ENCODE measurements around the gene ARHGAP5. TPM values are rescaled to one million over a fixed set of nuclear protein-coding genes. Genes with fewer than 3 reads are reported as not detected.
A peak's percentile ranks its signal among the peaks of the same experiment; 100 is the strongest.

The ARHGAP5 gene
- total RNA-seq, 6 experiments from 2014 or later, result 75.4 to 101 (median 82.2) TPM

DNA sequence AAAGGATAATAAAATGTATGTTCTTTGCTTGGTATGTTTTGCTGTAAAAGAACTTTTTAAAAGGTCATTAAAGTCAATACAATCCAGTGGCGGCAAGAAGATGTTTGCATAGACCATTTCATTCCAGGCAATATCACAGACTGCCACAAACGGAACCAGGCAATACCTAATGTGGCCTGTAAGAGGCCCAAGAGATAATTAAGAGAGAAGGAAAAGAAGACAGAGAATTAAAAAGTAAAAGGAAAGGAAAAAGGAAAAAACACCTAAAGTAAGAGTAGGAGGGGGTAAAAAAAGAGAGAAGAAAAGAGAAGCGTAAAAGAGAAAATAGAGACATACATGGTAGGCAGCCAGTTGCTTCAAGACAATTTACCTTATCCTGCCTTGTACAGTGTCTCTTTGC, 6.8 kb upstream of the ARHGAP5 start:
- TF ChIP-seq, protein P1, sequence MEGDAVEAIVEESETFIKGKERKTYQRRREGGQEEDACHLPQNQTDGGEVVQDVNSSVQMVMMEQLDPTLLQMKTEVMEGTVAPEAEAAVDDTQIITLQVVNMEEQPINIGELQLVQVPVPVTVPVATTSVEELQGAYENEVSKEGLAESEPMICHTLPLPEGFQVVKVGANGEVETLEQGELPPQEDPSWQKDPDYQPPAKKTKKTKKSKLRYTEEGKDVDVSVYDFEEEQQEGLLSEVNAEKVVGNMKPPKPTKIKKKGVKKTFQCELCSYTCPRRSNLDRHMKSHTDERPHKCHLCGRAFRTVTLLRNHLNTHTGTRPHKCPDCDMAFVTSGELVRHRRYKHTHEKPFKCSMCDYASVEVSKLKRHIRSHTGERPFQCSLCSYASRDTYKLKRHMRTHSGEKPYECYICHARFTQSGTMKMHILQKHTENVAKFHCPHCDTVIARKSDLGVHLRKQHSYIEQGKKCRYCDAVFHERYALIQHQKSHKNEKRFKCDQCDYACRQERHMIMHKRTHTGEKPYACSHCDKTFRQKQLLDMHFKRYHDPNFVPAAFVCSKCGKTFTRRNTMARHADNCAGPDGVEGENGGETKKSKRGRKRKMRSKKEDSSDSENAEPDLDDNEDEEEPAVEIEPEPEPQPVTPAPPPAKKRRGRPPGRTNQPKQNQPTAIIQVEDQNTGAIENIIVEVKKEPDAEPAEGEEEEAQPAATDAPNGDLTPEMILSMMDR (IDR thresholded peaks at IDR 0.05), result peak; percentile 30; the same call in 1 of the 2 replicates
- no peak overlapping the region for H3K4me3 Mint-ChIP-seq

DNA sequence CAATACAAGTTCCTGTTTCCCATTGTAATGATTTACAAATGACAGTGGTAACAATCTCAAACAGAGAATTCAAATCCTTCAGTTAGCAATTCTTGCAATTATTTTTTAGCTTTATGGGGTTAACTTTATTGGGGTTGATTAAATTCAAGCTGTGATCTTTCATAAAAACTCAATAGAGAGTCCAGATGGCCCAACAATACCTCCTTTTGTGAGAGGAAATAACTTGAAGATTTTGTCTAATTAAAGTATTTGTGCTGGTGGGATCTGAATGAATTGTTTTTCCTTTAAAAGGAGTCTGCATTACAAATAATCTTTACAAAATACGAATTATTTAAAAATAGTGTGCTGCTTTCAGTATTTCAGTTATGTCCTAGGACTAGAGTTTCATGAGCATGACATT, 4.4 kb upstream of the ARHGAP5 start:
- no peaks in the 10 kb centered on the region; the same call in 1 of the 2 replicates for H3K36me3 Mint-ChIP-seq (ENCODE audit: low read depth)

More for the DNA sequence above, 6.8 kb upstream of the ARHGAP5 start:
- peaks cover 19% of the 10 kb centered on the region for H3K4me1 Mint-ChIP-seq (ENCODE audit: low read depth)
- no peak for DNase-seq
- no peaks in the 10 kb centered on the region for H3K36me3 Mint-ChIP-seq (ENCODE audit: low read depth)
- no peaks in the 10 kb centered on the region for H3K9me3 Mint-ChIP-seq
- H3K27ac Mint-ChIP-seq, result no peak overlapping the region
- H3K27me3 Mint-ChIP-seq (ENCODE audit: insufficient read depth), result peaks cover 2% of the 10 kb centered on the region

DNA sequence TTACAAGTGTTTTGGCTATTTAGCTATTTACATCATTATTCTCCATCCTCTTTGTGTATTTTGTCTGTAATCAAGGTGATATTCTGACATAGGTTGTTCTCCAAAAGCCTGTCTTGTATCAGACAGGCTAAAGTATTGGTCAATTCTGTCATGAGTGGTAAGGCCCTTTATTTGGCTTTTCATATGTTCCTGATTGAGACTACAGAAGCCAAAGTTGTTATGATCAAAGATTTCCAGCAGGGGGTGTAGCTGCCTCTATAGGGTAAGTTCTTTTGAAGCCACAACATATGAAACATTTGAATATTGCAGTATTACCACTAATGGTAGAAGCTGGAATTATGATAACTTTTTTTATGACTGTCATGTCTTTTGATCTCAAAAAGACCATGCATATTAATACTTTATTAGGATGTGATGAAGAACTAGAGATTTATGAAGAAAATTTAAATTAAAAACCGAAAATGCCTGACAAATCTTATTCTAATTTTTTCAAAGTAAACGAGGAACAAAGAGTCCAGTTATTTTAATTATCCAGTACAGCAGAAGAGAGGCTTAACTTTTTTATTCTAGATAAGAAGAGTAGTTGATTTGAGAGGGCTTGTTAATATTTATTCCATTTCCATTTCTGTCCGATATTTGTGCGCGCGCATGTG, 3.4 kb upstream of the ARHGAP5 start:
- peaks cover 8% of the 10 kb centered on the region for H3K36me3 Mint-ChIP-seq (ENCODE audit: low read depth)
- no peak overlapping the region for H3K4me3 Mint-ChIP-seq

More for the DNA sequence above, 4.4 kb upstream of the ARHGAP5 start:
- no peak overlapping the region for H3K27ac Mint-ChIP-seq
- peaks cover 24% of the 10 kb centered on the region for H3K4me1 Mint-ChIP-seq (ENCODE audit: low read depth)
- H3K9me3 Mint-ChIP-seq, result no peaks in the 10 kb centered on the region
- H3K27me3 Mint-ChIP-seq (ENCODE audit: insufficient read depth), result peaks cover 5% of the 10 kb centered on the region
- no peak overlapping the region for H3K4me3 Mint-ChIP-seq
- TF ChIP-seq, protein P1 (IDR thresholded peaks at IDR 0.05), result no peak
- DNase-seq, result no peak

DNA sequence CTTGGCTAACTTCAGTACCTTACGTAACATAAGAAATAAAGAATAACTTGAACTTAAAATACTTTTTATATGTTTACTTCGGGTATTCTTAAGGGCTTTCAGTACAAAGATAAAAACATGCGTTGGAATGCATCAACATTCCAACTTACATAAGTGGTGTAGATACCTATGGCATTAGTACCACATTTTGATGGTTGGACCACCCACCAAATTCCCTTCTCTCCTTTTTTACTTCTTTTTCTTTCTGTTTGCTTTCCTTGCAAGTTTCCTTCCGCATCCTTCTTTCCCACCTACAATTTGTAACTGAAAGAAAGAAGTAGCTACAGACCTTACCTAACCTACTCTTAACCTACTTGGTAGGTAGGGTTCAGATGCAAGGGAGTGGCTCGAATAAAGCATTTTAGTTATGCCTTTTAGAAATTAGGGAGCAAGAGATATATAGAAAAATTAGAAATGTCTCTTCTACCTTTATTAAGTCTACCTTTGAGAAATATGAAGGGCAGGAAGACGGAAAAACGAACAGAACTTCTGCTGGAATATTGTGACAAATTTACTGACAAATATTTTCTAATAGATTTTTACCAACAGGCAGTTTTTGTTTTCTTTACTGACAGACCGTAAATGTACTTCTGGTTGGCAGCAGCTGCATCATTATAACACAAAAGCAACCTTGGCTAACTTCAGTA, 2.1 kb upstream of the ARHGAP5 start:
- H3K4me3 Mint-ChIP-seq, result peak overlapping the region; percentile 95
- no peaks in the 10 kb centered on the region for H3K9me3 Mint-ChIP-seq
- peaks cover 3% of the 10 kb centered on the region; the same call in 1 of the 2 replicates for H3K27me3 Mint-ChIP-seq (ENCODE audit: insufficient read depth)
- H3K36me3 Mint-ChIP-seq (ENCODE audit: low read depth), result peaks cover 17% of the 10 kb centered on the region
- no peak overlapping the region for H3K27ac Mint-ChIP-seq
- no peak for DNase-seq
- H3K4me1 Mint-ChIP-seq (ENCODE audit: low read depth), result peaks cover 42% of the 10 kb centered on the region
- TF ChIP-seq, protein P1 (IDR thresholded peaks at IDR 0.05), result no peak

More for the DNA sequence above, 3.4 kb upstream of the ARHGAP5 start:
- H3K4me1 Mint-ChIP-seq (ENCODE audit: low read depth), result peaks cover 29% of the 10 kb centered on the region
- peak; percentile 75 for DNase-seq
- TF ChIP-seq, protein P1 (IDR thresholded peaks at IDR 0.05), result peak; percentile 89
- no peak overlapping the region for H3K27ac Mint-ChIP-seq
- no peaks in the 10 kb centered on the region for H3K9me3 Mint-ChIP-seq
- H3K27me3 Mint-ChIP-seq (ENCODE audit: insufficient read depth), result peaks cover 3% of the 10 kb centered on the region; the same call in 1 of the 2 replicates

DNA sequence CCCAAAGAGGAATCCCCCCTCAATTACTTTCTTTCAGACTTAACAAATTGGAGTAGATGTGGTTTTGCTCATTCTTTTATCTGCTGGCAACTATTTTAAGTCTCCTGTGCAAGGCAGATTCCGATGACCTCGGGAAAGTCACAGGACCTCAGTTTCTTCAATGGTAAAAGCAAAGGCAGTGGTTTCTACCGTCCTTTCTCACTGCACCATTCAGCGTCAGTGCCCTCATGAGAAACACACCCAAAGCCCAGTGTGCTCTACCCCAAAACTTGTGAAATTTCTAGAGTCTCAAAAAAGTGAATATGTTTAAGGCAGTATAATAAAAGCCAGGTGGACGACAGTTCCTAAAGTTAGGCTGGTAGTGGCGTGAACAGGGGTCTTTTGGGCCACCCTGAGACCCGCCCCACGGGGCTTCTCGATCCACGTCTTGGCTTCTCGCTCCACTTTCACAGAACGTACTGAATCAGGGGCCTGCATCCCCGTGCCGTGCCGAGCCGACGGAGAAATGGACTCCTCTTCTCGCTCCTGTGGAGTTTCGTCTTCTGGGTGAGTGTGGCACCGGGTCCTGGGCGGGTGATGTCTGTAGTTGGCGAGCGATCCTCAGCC, 1.3 kb upstream of the ARHGAP5 start:
- no peak for DNase-seq
- Mint-ChIP-seq H3K36me3 (ENCODE audit: low read depth) (peaks cover 17% of the 10 kb centered on the region), H3K27me3 (ENCODE audit: insufficient read depth) (peaks cover 3% of the 10 kb centered on the region; the same call in 1 of the 2 replicates)

More for the DNA sequence above, 1.3 kb upstream of the ARHGAP5 start:
- peaks cover 49% of the 10 kb centered on the region for H3K4me1 Mint-ChIP-seq (ENCODE audit: low read depth)
- H3K4me3 Mint-ChIP-seq, result peak overlapping the region; percentile 95
- H3K27ac Mint-ChIP-seq, result peak overlapping the region; percentile 95
- H3K9me3 Mint-ChIP-seq, result no peaks in the 10 kb centered on the region
- TF ChIP-seq, protein P1 (IDR thresholded peaks at IDR 0.05), result no peak

Measured in HFFc6 (cell line).